H1 (cell line): ENCODE measurements around the gene LDLRAD4. TPM values are rescaled to one million over a fixed set of nuclear protein-coding genes. Genes with fewer than 3 reads are reported as not detected.

Source experiments
- CHD7 ChIP-seq: fragments of 300-600 bp; sonication (generic); IDR thresholded peaks from 2 replicates; pipeline ENCODE4 v1.7.1; 2012; ENCODE audit warnings: low read length, moderate library complexity, mild to moderate bottlenecking, inconsistent platforms; ENCODE audit not compliant: insufficient replicate concordance
- KDM1A ChIP-seq: fragments of 200-600, 300-600 bp; sonication (generic); IDR thresholded peaks from 2 replicates; pipeline ENCODE4 v1.7.1; 2016; ENCODE audit warnings: mild to moderate bottlenecking, low read length, borderline replicate concordance
- NRF1 ChIP-seq: IDR thresholded peaks from 2 replicates; pipeline ENCODE4 v1.6.1; 2011; ENCODE audit warnings: mild to moderate bottlenecking, low read depth, low read length, improper control_type of control experiment
- SIRT6 ChIP-seq: IDR thresholded peaks from one replicate; pipeline ENCODE4 v1.7.1; 2012; ENCODE audit warnings: low read length, inconsistent platforms
- SRF ChIP-seq: IDR thresholded peaks from 2 replicates; pipeline ENCODE4 v1.6.1; 2011; ENCODE audit warnings: mild to moderate bottlenecking, low read depth, low read length, moderate library complexity
- polyA plus RNA-seq, 7 experiments: library from polyadenylated mRNA; depleted of rRNA in 3 of 7; stranded (reverse) in 5 of 7; unstranded in 2 of 7; fragments of >200 nt in 5 of 7; fragments of 200-250 nt in 2 of 7; gene quantifications; 1 replicate in 5 of 7; 2 replicates in 1 of 7; 4 replicates in 1 of 7; pipeline versions ENCODE4 v1.2.1 to v1.2.3, GENCODE V29; 2011 to 2013; ENCODE audit warnings: missing spikeins in 2 of 7, mixed read lengths in 2 of 7
- total RNA-seq: library from RNA; stranded (reverse); fragmentation: NEBNext Ultra II Directional; extraction: Animal tissue kit (Norgen Biotek cat#: 25700); gene quantifications from 2 replicates; pipeline ENCODE4 v1.2.1, GENCODE V29; 2021

LDLRAD4 gene
- total and polyA plus RNA-seq, 2 of the 8 experiments (the other 6 are each of a cell fraction or from before 2014, with no cell fraction given): 0.77 to 1.4 TPM

- TF ChIP-seq CHD7 (no peak), SRF (no peak), SIRT6 (no peak), NRF1 (no peak), KDM1A (no peak)
These were observed 227.5 kb downstream of the LDLRAD4 start (continued) for GRCh38 chr18:13446024-13446423.
